ENCODE measurements around the gene FARSA. TPM values are rescaled to one million over a fixed set of nuclear protein-coding genes. Genes with fewer than 3 reads are reported as not detected.

FARSA gene
- polyA plus RNA-seq, 1 donor (not counting 4 experiments of a cell fraction or from before 2014, with no cell fraction given) = 30.9 TPM

DNA sequence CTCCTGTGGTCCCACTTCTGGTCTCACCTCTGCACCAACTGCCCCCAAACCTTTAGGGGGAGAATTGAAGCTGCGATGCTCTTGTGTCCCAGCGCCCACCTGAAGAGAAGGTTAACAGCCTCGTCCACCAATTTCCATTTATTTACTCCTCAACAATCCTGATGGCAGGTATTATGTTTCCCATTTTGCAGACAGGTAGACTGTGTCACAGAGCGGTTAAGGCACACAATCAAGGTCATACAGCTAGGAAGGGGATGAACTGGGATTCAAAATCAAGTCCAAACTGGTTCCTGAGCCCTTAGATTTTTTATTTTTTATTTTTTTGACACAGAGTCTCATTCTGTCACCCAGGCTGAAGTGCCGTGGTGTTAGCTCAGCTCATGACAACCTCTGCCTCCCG, 58.4 kb downstream of the FARSA start:
- peaks cover 9% of the 10 kb centered on the region for H3K4me1 ChIP-seq (ENCODE audit: control insufficient read depth, extremely low read depth, insufficient read depth, low read length)

DNA sequence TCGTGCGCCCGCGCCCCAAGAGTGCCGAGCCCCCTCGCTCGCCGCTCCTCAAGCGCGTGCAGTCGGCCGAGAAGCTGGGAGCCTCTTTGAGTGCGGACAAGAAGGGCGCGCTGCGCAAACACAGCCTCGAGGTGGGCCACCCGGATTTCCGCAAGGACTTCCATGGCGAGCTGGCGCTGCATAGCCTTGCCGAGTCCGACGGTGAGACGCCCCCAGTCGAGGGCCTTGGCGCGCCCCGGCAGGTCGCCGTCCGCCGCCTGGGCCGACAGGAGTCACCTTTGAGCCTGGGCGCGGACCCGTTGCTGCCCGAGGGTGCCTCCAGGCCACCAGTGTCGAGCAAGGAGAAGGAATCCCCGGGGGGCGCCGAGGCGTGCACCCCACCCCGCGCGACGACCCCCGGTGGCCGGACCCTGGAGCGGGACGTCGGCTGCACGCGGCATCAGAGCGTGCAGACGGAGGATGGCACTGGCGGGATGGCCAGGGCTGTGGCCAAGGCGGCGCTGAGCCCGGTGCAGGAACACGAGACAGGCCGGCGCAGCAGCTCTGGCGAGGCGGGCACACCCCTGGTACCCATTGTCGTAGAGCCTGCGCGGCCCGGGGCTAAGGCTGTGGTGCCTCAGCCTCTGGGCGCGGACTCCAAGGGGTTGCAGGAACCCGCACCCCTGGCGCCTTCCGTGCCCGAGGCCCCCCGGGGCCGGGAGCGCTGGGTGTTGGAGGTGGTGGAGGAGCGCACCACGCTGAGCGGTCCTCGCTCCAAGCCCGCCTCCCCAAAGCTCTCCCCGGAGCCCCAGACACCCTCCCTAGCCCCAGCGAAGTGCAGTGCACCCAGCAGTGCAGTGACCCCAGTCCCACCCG, 59.4 kb downstream of the FARSA start:
- peak overlapping the region in 2 of 3 experiments; percentile 1 to 49 for H3K4me3 ChIP-seq (ENCODE audit: control insufficient read depth in 2 of 3, extremely low read depth in 1 of 3, insufficient read depth in 2 of 3, low read depth in 1 of 3, low read length in 3 of 3)
- no peaks in the 10 kb centered on the region for H3K9me3 ChIP-seq (ENCODE audit: control insufficient read depth, low read depth, low read length)
- peak overlapping the region; percentile 83 for H3K4me2 ChIP-seq (ENCODE audit: control insufficient read depth, extremely low read depth, insufficient read depth, low read depth, low read length)

More for the DNA sequence above, 58.4 kb downstream of the FARSA start:
- no peak for DNase-seq (ENCODE audit: low read depth, low spot score)
- no peak for TF ChIP-seq EZH2 (IDR thresholded peaks at IDR 0.05; ENCODE audit: low read length)
- TF ChIP-seq, protein P1, sequence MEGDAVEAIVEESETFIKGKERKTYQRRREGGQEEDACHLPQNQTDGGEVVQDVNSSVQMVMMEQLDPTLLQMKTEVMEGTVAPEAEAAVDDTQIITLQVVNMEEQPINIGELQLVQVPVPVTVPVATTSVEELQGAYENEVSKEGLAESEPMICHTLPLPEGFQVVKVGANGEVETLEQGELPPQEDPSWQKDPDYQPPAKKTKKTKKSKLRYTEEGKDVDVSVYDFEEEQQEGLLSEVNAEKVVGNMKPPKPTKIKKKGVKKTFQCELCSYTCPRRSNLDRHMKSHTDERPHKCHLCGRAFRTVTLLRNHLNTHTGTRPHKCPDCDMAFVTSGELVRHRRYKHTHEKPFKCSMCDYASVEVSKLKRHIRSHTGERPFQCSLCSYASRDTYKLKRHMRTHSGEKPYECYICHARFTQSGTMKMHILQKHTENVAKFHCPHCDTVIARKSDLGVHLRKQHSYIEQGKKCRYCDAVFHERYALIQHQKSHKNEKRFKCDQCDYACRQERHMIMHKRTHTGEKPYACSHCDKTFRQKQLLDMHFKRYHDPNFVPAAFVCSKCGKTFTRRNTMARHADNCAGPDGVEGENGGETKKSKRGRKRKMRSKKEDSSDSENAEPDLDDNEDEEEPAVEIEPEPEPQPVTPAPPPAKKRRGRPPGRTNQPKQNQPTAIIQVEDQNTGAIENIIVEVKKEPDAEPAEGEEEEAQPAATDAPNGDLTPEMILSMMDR (optimal IDR thresholded peaks at IDR 0.05 in 1 of 3, IDR thresholded peaks at IDR 0.05 in 1 of 3, conservative IDR thresholded peaks at IDR 0.05 in 1 of 3; ENCODE audit: extremely low read depth in 1 of 3, insufficient read depth in 2 of 3, low read length in 3 of 3) = no peak
- Histone ChIP-seq H3K9ac (ENCODE audit: control insufficient read depth, extremely low read depth, insufficient read depth, low read length) (no peak overlapping the region), H3K79me2 (ENCODE audit: control insufficient read depth, insufficient read depth, low read length) (no peaks in the 10 kb centered on the region), H3K27ac (ENCODE audit: control insufficient read depth, insufficient read depth, low read length) (no peak overlapping the region), H3K9me3 (ENCODE audit: control insufficient read depth, low read depth, low read length) (no peaks in the 10 kb centered on the region), H3K27me3 (ENCODE audit: control insufficient read depth, extremely low read depth, insufficient read depth, low read length) (no peaks in the 10 kb centered on the region), H4K20me1 (ENCODE audit: control insufficient read depth, extremely low read depth, insufficient read depth, low read length) (no peaks in the 10 kb centered on the region), H3K36me3 (ENCODE audit: control insufficient read depth in 2 of 2, extremely low read depth in 1 of 2, insufficient read depth in 2 of 2, low read length in 2 of 2) (peaks cover 4 to 5% of the 10 kb centered on the region in 2 experiments), H3K4me3 (ENCODE audit: control insufficient read depth in 2 of 3, extremely low read depth in 1 of 3, insufficient read depth in 2 of 3, low read depth in 1 of 3, low read length in 3 of 3) (no peak overlapping the region), H2AFZ (ENCODE audit: control insufficient read depth, low read length) (no peak overlapping the region), H3K9me1 (ENCODE audit: control insufficient read depth, extremely low read depth, insufficient read depth, low read length) (no peaks in the 10 kb centered on the region), H3K4me2 (ENCODE audit: control insufficient read depth, extremely low read depth, insufficient read depth, low read depth, low read length) (no peak overlapping the region)
- FAIRE-seq = no peak
- dilution Hi-C loops (cut with MboI; ENCODE audit: extremely low pct_ligation_motif_present, low sequenced_read_pairs) = no loop called here

More for the DNA sequence above, 59.4 kb downstream of the FARSA start:
- TF ChIP-seq, protein P1 (optimal IDR thresholded peaks at IDR 0.05 in 1 of 3, IDR thresholded peaks at IDR 0.05 in 1 of 3, conservative IDR thresholded peaks at IDR 0.05 in 1 of 3; ENCODE audit: extremely low read depth in 1 of 3, insufficient read depth in 2 of 3, low read length in 3 of 3) = no peak
- TF ChIP-seq EZH2 (IDR thresholded peaks at IDR 0.05; ENCODE audit: low read length) = no peak
- Histone ChIP-seq H3K79me2 (ENCODE audit: control insufficient read depth, insufficient read depth, low read length) (no peaks in the 10 kb centered on the region), H3K36me3 (ENCODE audit: control insufficient read depth in 2 of 2, extremely low read depth in 1 of 2, insufficient read depth in 2 of 2, low read length in 2 of 2) (peaks cover 4 to 5% of the 10 kb centered on the region in 2 experiments), H3K9me1 (ENCODE audit: control insufficient read depth, extremely low read depth, insufficient read depth, low read length) (no peaks in the 10 kb centered on the region), H2AFZ (ENCODE audit: control insufficient read depth, low read length) (no peak overlapping the region), H3K27ac (ENCODE audit: control insufficient read depth, insufficient read depth, low read length) (no peak overlapping the region), H3K4me1 (ENCODE audit: control insufficient read depth, extremely low read depth, insufficient read depth, low read length) (peaks cover 9% of the 10 kb centered on the region), H3K9ac (ENCODE audit: control insufficient read depth, extremely low read depth, insufficient read depth, low read length) (no peak overlapping the region), H3K27me3 (ENCODE audit: control insufficient read depth, extremely low read depth, insufficient read depth, low read length) (no peaks in the 10 kb centered on the region), H4K20me1 (ENCODE audit: control insufficient read depth, extremely low read depth, insufficient read depth, low read length) (no peaks in the 10 kb centered on the region)
- no peak for FAIRE-seq
- dilution Hi-C loops (cut with MboI; ENCODE audit: extremely low pct_ligation_motif_present, low sequenced_read_pairs) = no loop called here
- no peak for DNase-seq (ENCODE audit: low read depth, low spot score)
